K562 (cell line): ENCODE results near the gene CCM2. TPM values are rescaled to one million over a fixed set of nuclear protein-coding genes. Genes with fewer than 3 reads are reported as not detected.

ENCODE experiments used
- CREBBP ChIP-seq: IDR thresholded peaks from one replicate; pipeline ENCODE4 v1.6.1; 2012; ENCODE audit warnings: low read depth, mild to moderate bottlenecking, control low read depth, inconsistent platforms, low read length
- MAFF ChIP-seq: IDR thresholded peaks from 2 replicates; pipeline ENCODE4 v1.6.1; 2012; ENCODE audit warnings: low read length, improper control_type of control experiment
- MED1 ChIP-seq: sonication (generic); formaldehyde crosslinking; IDR thresholded peaks from 2 replicates; pipeline ENCODE4 v1.8.1; 2023; ENCODE audit warnings: missing genetic modification reagents, borderline replicate concordance
- PBX2 ChIP-seq, 2 experiments: IDR thresholded peaks in 1 of 2; conservative IDR thresholded peaks in 1 of 2; 2 replicates each; pipeline ENCODE4 v1.6.1; 2016; ENCODE audit warnings: low read depth in 2 of 2, mild to moderate bottlenecking in 1 of 2, missing compliant biosample characterization in 1 of 2, missing genetic modification characterization in 1 of 2, moderate library complexity in 1 of 2
- POLR2B ChIP-seq: fragments of 450-650 bp; IDR thresholded peaks from 2 replicates; pipeline ENCODE4 v1.6.1; 2018; ENCODE audit warnings: low read depth; ENCODE audit not compliant: partially characterized antibody
- RBM17 ChIP-seq: fragments of 200-400 bp; formaldehyde crosslinking; IDR thresholded peaks from 2 replicates; pipeline ENCODE4 v1.6.1; 2017; ENCODE audit warnings: low read depth, mild to moderate bottlenecking, low read length, borderline replicate concordance
- REST ChIP-seq, 2 experiments: fragments of 450-650 bp; formaldehyde crosslinking in 1 of 2; IDR thresholded peaks; 2 replicates each; pipeline versions ENCODE4 v1.4.0 to v1.6.1; 2014 to 2020; ENCODE audit warnings: mild to moderate bottlenecking in 2 of 2, borderline replicate concordance in 1 of 2, low read depth in 1 of 2
- RFX1 ChIP-seq: fragments of 450-650 bp; IDR thresholded peaks from 2 replicates; pipeline ENCODE4 v1.6.1; 2016; ENCODE audit warnings: mild to moderate bottlenecking, moderate library complexity
- TAF7 ChIP-seq: fragments of 450-650 bp; IDR thresholded peaks from 2 replicates; pipeline ENCODE4 v1.6.1; 2016; ENCODE audit warnings: missing genetic modification characterization, missing compliant biosample characterization
- TOE1 ChIP-seq, 2 experiments: fragments of 450-650 bp in 1 of 2; sonication (generic) in 1 of 2; formaldehyde crosslinking in 1 of 2; IDR thresholded peaks; 2 replicates each; pipeline versions ENCODE4 v1.7.1 to v1.8.0; 2016 to 2022; ENCODE audit warnings: borderline replicate concordance in 2 of 2, mild to moderate bottlenecking in 2 of 2, antibody characterized with exemption in 1 of 2, inconsistent platforms in 1 of 2, low read depth in 1 of 2, missing genetic modification reagents in 1 of 2, moderate library complexity in 1 of 2
- ZNF274 ChIP-seq: IDR thresholded peaks from 2 replicates; pipeline ENCODE4 v1.6.1; 2011; ENCODE audit warnings: low read depth, mild to moderate bottlenecking, low read length, moderate library complexity, borderline replicate concordance
- polyA plus RNA-seq, 8 experiments: library from polyadenylated mRNA; depleted of rRNA in 4 of 8; stranded (reverse) in 5 of 8; unstranded in 3 of 8; fragments of >200 nt; fragmentation: Nextera tagmentation in 2 of 8; fragmentation: Illumina TruSeq in 1 of 8; extraction: Ambion mirVana in 2 of 8; extraction: Trizol in 1 of 8; gene quantifications; 2 replicates each; pipeline versions ENCODE4 v1.2.1 to v1.2.3, GENCODE V29; 2011 to 2014; ENCODE audit warnings: inconsistent platforms in 1 of 8, missing spikeins in 1 of 8
- total RNA-seq, 7 experiments: library from RNA; depleted of rRNA in 6 of 7; stranded (reverse); fragments of >200 nt in 6 of 7; fragmentation: Illumina TruSeq in 2 of 7; extraction: Trizol in 2 of 7; gene quantifications; 2 replicates each; pipeline versions ENCODE4 v1.2.1 to v1.2.3, GENCODE V29; 2011 to 2021; ENCODE audit warnings: low replicate concordance in 1 of 7
- TF ChIP-seq, protein P1 (sequence below): fragments of 450-650 bp; conservative IDR thresholded peaks from 2 replicates; pipeline ENCODE4 v1.6.1; 2016; ENCODE audit warnings: missing genetic modification characterization, low read depth, mild to moderate bottlenecking, control low read depth, missing compliant biosample characterization

The CCM2 gene
- total and polyA plus RNA-seq, 9 of the 15 experiments (the other 6 are each of a cell fraction or from before 2014, with no cell fraction given) = 0.41 to 38.6 (median 25.9) TPM

GRCh38 chr7:45111298-45112223 is 111.6 kb downstream of the CCM2 start, which contains the start of gene TBRG4 (continued):
- TF ChIP-seq TAF7 (peak; percentile 87), ZNF274 (no peak), RBM17 (no peak), TOE1 (IDR thresholded peaks at IDR 0.05; ENCODE audit: borderline replicate concordance) (peak; percentile 76), TOE1 (CRISPR knock-in tag; IDR thresholded peaks at IDR 0.05; ENCODE audit: borderline replicate concordance, low read depth) (no peak), POLR2B (peak; percentile 93), CREBBP (no peak), PBX2 (CRISPR knock-in tag; IDR thresholded peaks at IDR 0.05; ENCODE audit: low read depth) (no peak), PBX2 (tag; conservative IDR thresholded peaks at IDR 0.05; ENCODE audit: low read depth) (0 out of 2 replicates have a peak, but pooled peaks have one; percentile 15), MED1 (peak; percentile 20; the same call in 1 of the 2 replicates), RFX1 (no peak), REST (IDR thresholded peaks at IDR 0.05; ENCODE audit: borderline replicate concordance) (no peak), REST (CRISPR knock-in tag; IDR thresholded peaks at IDR 0.05; ENCODE audit: low read depth) (peak; percentile 37; the same call in 1 of the 2 replicates), MAFF (no peak)
- TF ChIP-seq, protein P1, sequence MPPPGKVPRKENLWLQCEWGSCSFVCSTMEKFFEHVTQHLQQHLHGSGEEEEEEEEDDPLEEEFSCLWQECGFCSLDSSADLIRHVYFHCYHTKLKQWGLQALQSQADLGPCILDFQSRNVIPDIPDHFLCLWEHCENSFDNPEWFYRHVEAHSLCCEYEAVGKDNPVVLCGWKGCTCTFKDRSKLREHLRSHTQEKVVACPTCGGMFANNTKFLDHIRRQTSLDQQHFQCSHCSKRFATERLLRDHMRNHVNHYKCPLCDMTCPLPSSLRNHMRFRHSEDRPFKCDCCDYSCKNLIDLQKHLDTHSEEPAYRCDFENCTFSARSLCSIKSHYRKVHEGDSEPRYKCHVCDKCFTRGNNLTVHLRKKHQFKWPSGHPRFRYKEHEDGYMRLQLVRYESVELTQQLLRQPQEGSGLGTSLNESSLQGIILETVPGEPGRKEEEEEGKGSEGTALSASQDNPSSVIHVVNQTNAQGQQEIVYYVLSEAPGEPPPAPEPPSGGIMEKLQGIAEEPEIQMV (tag) = no peak
